Measurements from ENCODE around the gene FCRLA.

The FCRLA gene

DNA sequence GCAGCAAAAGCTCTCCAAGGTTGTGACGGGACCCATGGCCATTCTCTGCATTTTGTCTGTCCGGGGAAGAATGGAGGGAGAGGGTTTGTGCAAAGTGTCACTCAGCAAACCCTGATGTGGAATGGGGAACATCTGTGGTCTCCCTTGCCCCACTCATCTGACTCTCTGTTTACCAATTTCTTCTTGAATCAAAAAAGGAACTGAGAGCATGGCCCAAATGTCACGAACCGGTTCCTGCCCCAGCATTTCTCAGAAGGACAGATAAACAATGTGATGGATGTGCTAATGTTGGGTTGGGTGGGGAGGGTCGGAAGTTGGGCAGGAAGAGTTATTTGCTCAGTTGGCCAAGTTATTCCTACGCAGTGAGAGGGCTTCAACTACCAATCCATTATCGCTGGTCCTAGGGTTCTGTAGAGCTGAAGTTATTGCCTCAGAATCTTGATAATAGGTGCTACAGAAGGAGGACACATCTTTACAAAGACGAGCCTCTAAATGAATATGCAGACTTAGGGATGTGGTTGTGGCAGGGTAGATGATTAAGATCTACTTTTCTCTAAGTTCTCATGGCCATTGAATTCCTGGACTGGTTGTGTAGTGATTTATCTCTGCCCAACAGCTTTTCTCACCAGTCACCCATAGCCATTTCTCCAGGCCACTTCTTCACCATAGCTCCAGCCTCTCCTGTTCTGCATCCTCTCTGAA is 33.0 kb downstream of the FCRLA start:
- Histone ChIP-seq H3K4me3 (ENCODE audit: low read depth, low read length) (no peak overlapping the region), H3K9me3 (ENCODE audit: control insufficient read depth, insufficient read depth, low read depth, low read length) (no peaks in the 10 kb centered on the region)
- POLR2A ChIA-PET = interaction anchor here (3.6 kb wide), 1 partner anchor 10 kb away, joined by 10 read pairs; the partner anchor contains the start of gene DUSP12

DNA sequence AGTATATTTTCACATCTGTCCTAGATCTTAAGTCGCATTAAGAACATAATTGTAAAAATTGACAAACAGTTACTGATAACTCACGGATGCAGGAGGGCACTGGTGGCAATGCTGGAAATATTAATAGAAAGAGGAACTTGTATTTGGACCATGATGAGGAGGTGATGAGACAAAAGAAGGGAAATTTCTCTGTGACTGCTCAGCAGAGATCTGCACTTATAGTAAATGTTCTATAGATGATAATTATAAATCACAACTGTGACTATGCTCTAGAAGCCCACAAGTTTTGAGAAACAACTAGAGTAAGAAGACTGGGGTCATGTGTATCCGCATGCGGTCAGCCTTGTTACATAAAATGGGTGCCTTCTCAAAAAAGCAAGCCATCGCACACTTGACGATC is 33.9 kb downstream of the FCRLA start:
- Histone ChIP-seq H3K4me1 (ENCODE audit: control insufficient read depth, insufficient read depth, low read length) (no peaks in the 10 kb centered on the region), H3K9me3 (ENCODE audit: control insufficient read depth, insufficient read depth, low read depth, low read length) (no peaks in the 10 kb centered on the region), H3K36me3 (ENCODE audit: control insufficient read depth in 2 of 2, insufficient read depth in 1 of 2, low read length in 2 of 2) (no peaks in the 10 kb centered on the region), H3K4me3 (ENCODE audit: low read depth, low read length) (no peak overlapping the region), H3K27ac (ENCODE audit: extremely low read depth, low read depth, low read length) (no peak overlapping the region)
- TF ChIP-seq ZBTB21 (tag by site-specific recombination; IDR thresholded peaks at IDR 0.05) = no peak
- ChIA-PET POLR2A (no interaction called here), CTCF (interaction anchor here (0.7 to 7.3 kb wide), 21 partner anchors 9 to 1255 kb away, joined by 3 to 58 read pairs (median 3); partner anchors contain the start of gene DUSP12)

More for the DNA sequence above, 33.0 kb downstream of the FCRLA start:
- CTCF ChIA-PET = interaction anchor here (0.6 to 7.3 kb wide), 11 partner anchors 8 to 478 kb away, joined by 3 to 58 read pairs (median 5); no protein-coding TSS in a partner anchor
- Histone ChIP-seq H3K27ac (ENCODE audit: extremely low read depth, low read depth, low read length) (no peak overlapping the region), H3K36me3 (ENCODE audit: control insufficient read depth in 2 of 2, insufficient read depth in 1 of 2, low read length in 2 of 2) (no peaks in the 10 kb centered on the region), H3K4me1 (ENCODE audit: control insufficient read depth, insufficient read depth, low read length) (no peaks in the 10 kb centered on the region)
- TF ChIP-seq ZNF701 (tag by site-specific recombination; IDR thresholded peaks at IDR 0.05) (no peak), ZNF585B (tag by site-specific recombination; IDR thresholded peaks at IDR 0.05) (no peak), KLF7 (tag by site-specific recombination; IDR thresholded peaks at IDR 0.05; ENCODE audit: borderline replicate concordance) (no peak)

DNA sequence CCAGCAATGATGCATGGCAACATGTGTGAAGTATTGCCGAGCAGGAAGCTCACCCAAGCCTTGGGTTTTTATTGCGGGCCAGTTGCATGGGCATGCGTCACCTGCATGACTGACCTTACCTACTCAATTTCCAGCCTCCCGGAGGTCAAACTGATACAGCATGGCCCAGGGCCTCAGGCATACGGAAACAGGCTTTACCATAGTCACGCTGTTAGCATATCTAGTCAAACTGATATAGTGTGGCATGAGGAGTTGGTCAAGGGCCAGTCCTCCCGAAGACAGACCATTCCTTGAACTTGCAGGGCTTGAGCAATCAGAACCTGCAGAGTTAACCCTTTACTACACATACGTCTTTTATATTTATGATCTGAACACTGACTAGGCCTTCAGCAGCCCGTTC is 36.2 kb downstream of the FCRLA start:
- H3K4me1 ChIP-seq (ENCODE audit: control insufficient read depth, insufficient read depth, low read length) = no peaks in the 10 kb centered on the region
- H3K4me3 ChIP-seq (ENCODE audit: low read depth, low read length) = no peak overlapping the region
- ChIA-PET CTCF (interaction anchor here (0.8 to 7.3 kb wide), 2 partner anchors 255 to 259 kb away, joined by 3 to 58 read pairs; no protein-coding TSS in a partner anchor), POLR2A (no interaction called here)
- no peaks in the 10 kb centered on the region for H3K36me3 ChIP-seq (ENCODE audit: control insufficient read depth in 2 of 2, insufficient read depth in 1 of 2, low read length in 2 of 2)
- TF ChIP-seq, protein P1, sequence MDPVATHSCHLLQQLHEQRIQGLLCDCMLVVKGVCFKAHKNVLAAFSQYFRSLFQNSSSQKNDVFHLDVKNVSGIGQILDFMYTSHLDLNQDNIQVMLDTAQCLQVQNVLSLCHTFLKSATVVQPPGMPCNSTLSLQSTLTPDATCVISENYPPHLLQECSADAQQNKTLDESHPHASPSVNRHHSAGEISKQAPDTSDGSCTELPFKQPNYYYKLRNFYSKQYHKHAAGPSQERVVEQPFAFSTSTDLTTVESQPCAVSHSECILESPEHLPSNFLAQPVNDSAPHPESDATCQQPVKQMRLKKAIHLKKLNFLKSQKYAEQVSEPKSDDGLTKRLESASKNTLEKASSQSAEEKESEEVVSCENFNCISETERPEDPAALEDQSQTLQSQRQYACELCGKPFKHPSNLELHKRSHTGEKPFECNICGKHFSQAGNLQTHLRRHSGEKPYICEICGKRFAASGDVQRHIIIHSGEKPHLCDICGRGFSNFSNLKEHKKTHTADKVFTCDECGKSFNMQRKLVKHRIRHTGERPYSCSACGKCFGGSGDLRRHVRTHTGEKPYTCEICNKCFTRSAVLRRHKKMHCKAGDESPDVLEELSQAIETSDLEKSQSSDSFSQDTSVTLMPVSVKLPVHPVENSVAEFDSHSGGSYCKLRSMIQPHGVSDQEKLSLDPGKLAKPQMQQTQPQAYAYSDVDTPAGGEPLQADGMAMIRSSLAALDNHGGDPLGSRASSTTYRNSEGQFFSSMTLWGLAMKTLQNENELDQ (tag by site-specific recombination; IDR thresholded peaks at IDR 0.05; ENCODE audit: low read depth) = no peak
- TF ChIP-seq ZFP37 (tag by site-specific recombination; IDR thresholded peaks at IDR 0.05) = no peak
- TF ChIP-seq ZNF560 (tag by site-specific recombination; IDR thresholded peaks at IDR 0.05; ENCODE audit: borderline replicate concordance) = no peak
- no peak for TF ChIP-seq TRIM28 (IDR thresholded peaks at IDR 0.05; ENCODE audit: borderline replicate concordance, low read length)
- TF ChIP-seq, protein P2, sequence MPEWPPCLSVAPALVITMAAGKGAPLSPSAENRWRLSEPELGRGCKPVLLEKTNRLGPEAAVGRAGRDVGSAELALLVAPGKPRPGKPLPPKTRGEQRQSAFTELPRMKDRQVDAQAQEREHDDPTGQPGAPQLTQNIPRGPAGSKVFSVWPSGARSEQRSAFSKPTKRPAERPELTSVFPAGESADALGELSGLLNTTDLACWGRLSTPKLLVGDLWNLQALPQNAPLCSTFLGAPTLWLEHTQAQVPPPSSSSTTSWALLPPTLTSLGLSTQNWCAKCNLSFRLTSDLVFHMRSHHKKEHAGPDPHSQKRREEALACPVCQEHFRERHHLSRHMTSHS (tag by site-specific recombination; IDR thresholded peaks at IDR 0.05) = no peak
- no peak for TF ChIP-seq ZNF629 (tag by site-specific recombination; IDR thresholded peaks at IDR 0.05)
- TF ChIP-seq ZBTB7A (tag by site-specific recombination; IDR thresholded peaks at IDR 0.05; ENCODE audit: low read depth) = no peak
- no peak overlapping the region for H3K27ac ChIP-seq (ENCODE audit: extremely low read depth, low read depth, low read length)
- H3K9me3 ChIP-seq (ENCODE audit: control insufficient read depth, insufficient read depth, low read depth, low read length) = no peaks in the 10 kb centered on the region

DNA sequence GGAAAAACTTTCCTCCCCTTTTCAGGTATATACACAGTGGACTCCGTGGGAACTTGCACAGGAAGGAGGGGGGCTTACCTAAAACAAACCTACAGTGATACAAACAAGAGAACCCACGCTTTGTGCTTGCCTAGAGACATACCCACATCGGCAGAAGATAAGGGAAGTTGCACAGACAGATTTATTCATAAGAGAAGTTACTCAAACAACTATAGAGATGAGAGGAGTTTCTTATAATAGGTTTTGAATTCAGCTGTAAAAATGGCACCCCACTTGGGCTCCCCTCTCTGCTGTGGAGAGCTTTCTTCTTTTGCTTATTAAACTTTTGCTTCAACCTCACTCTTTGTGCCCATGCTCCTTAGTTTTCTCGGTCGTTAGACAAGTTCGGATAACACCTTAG is 40.8 kb downstream of the FCRLA start:
- Histone ChIP-seq H3K4me1 (ENCODE audit: control insufficient read depth, insufficient read depth, low read length) (no peaks in the 10 kb centered on the region), H3K27ac (ENCODE audit: extremely low read depth, low read depth, low read length) (no peak overlapping the region), H3K36me3 (ENCODE audit: control insufficient read depth in 2 of 2, insufficient read depth in 1 of 2, low read length in 2 of 2) (peaks cover 12 to 14% of the 10 kb centered on the region in 2 experiments), H3K4me3 (ENCODE audit: low read depth, low read length) (no peak overlapping the region), H3K9me3 (ENCODE audit: control insufficient read depth, insufficient read depth, low read depth, low read length) (no peaks in the 10 kb centered on the region)
- POLR2A ChIA-PET = no interaction called here
- CTCF ChIA-PET = interaction anchor here (0.6 to 2.0 kb wide), 6 partner anchors 8 to 289 kb away, joined by 3 to 8 read pairs (median 6); no protein-coding TSS in a partner anchor
- TF ChIP-seq KLF7 (tag by site-specific recombination; IDR thresholded peaks at IDR 0.05; ENCODE audit: borderline replicate concordance) = no peak
- TF ChIP-seq ZNF23 (tag by site-specific recombination; IDR thresholded peaks at IDR 0.05; ENCODE audit: borderline replicate concordance) = no peak
- no peak for TF ChIP-seq RBAK (tag by site-specific recombination; IDR thresholded peaks at IDR 0.05)
- TF ChIP-seq OSR2 (tag by site-specific recombination; IDR thresholded peaks at IDR 0.05) = no peak
- TF ChIP-seq, protein P3, sequence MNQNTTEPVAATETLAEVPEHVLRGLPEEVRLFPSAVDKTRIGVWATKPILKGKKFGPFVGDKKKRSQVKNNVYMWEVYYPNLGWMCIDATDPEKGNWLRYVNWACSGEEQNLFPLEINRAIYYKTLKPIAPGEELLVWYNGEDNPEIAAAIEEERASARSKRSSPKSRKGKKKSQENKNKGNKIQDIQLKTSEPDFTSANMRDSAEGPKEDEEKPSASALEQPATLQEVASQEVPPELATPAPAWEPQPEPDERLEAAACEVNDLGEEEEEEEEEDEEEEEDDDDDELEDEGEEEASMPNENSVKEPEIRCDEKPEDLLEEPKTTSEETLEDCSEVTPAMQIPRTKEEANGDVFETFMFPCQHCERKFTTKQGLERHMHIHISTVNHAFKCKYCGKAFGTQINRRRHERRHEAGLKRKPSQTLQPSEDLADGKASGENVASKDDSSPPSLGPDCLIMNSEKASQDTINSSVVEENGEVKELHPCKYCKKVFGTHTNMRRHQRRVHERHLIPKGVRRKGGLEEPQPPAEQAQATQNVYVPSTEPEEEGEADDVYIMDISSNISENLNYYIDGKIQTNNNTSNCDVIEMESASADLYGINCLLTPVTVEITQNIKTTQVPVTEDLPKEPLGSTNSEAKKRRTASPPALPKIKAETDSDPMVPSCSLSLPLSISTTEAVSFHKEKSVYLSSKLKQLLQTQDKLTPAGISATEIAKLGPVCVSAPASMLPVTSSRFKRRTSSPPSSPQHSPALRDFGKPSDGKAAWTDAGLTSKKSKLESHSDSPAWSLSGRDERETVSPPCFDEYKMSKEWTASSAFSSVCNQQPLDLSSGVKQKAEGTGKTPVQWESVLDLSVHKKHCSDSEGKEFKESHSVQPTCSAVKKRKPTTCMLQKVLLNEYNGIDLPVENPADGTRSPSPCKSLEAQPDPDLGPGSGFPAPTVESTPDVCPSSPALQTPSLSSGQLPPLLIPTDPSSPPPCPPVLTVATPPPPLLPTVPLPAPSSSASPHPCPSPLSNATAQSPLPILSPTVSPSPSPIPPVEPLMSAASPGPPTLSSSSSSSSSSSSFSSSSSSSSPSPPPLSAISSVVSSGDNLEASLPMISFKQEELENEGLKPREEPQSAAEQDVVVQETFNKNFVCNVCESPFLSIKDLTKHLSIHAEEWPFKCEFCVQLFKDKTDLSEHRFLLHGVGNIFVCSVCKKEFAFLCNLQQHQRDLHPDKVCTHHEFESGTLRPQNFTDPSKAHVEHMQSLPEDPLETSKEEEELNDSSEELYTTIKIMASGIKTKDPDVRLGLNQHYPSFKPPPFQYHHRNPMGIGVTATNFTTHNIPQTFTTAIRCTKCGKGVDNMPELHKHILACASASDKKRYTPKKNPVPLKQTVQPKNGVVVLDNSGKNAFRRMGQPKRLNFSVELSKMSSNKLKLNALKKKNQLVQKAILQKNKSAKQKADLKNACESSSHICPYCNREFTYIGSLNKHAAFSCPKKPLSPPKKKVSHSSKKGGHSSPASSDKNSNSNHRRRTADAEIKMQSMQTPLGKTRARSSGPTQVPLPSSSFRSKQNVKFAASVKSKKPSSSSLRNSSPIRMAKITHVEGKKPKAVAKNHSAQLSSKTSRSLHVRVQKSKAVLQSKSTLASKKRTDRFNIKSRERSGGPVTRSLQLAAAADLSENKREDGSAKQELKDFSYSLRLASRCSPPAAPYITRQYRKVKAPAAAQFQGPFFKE (tag by site-specific recombination; IDR thresholded peaks at IDR 0.05; ENCODE audit: borderline replicate concordance) = no peak
- TF ChIP-seq ZNF133 (tag by site-specific recombination; IDR thresholded peaks at IDR 0.05) = no peak
- no peak for TF ChIP-seq KLF8 (tag by site-specific recombination; IDR thresholded peaks at IDR 0.05)
- no peak for TF ChIP-seq ZNF544 (tag by site-specific recombination; IDR thresholded peaks at IDR 0.05)
- no peak for TF ChIP-seq ZNF266 (tag by site-specific recombination; IDR thresholded peaks at IDR 0.05; ENCODE audit: low read depth)

All from HEK293 (cell line).